K562 (cell line): Measurements from ENCODE around the gene CBL. TPM values are rescaled to one million over a fixed set of nuclear protein-coding genes. Genes with fewer than 3 reads are reported as not detected.
A peak's percentile ranks its signal among the peaks of the same experiment; 100 is the strongest.

Experiments
- ARID1B ChIP-seq: fragments of 450-650 bp; IDR thresholded peaks from 2 replicates; pipeline ENCODE4 v1.6.1; 2016; ENCODE audit warnings: antibody characterized with exemption, mild to moderate bottlenecking, inconsistent platforms
- COPS2 ChIP-seq: fragments of 450-650 bp; conservative IDR thresholded peaks from 2 replicates; pipeline ENCODE4 v1.6.1; 2016; ENCODE audit warnings: mild to moderate bottlenecking, moderate library complexity
- DEAF1 ChIP-seq: fragments of 450-650 bp; formaldehyde crosslinking; IDR thresholded peaks from 2 replicates; pipeline ENCODE4 v1.4.0; 2020; ENCODE audit warnings: mild to moderate bottlenecking, moderate library complexity
- GABPB2 ChIP-seq: fragments of 250-450 bp; sonication (Bioruptor Pico); conservative IDR thresholded peaks from 2 replicates; pipeline ENCODE4 v1.5.1; 2021; ENCODE audit warnings: mild to moderate bottlenecking
- JUN ChIP-seq, 2 experiments: sonication (generic) in 1 of 2; formaldehyde crosslinking in 1 of 2; IDR thresholded peaks; 2 replicates each; pipeline versions ENCODE4 v1.6.1 to v1.8.0; 2012 to 2022; ENCODE audit warnings: borderline replicate concordance in 2 of 2, mild to moderate bottlenecking in 2 of 2, improper control_type of control experiment in 1 of 2, low read depth in 1 of 2, low read length in 1 of 2, missing genetic modification reagents in 1 of 2
- KDM5B ChIP-seq: fragments of 200-600 bp; sonication (generic); IDR thresholded peaks from 2 replicates; pipeline ENCODE4 v1.6.1; 2012; ENCODE audit warnings: low read depth, mild to moderate bottlenecking, moderate library complexity, low read length, control low read depth, inconsistent platforms; ENCODE audit not compliant: insufficient replicate concordance
- MTA2 ChIP-seq: fragments of 450-650 bp; IDR thresholded peaks from 2 replicates; pipeline ENCODE4 v1.6.1; 2016; ENCODE audit warnings: low read depth
- NFE2 ChIP-seq: IDR thresholded peaks from 2 replicates; pipeline ENCODE4 v1.6.1; 2014; ENCODE audit warnings: antibody characterized with exemption, low read depth
- NFRKB ChIP-seq: fragments of 450-650 bp; IDR thresholded peaks from 2 replicates; pipeline ENCODE4 v1.6.1; 2016; ENCODE audit warnings: low read depth
- PHF21A ChIP-seq: fragments of 450-650 bp; IDR thresholded peaks from 2 replicates; pipeline ENCODE4 v1.6.1; 2017; ENCODE audit warnings: low read depth, borderline replicate concordance
- POLR2G ChIP-seq: fragments of 200-400 bp; formaldehyde crosslinking; IDR thresholded peaks from 2 replicates; pipeline ENCODE4 v1.6.1; 2017; ENCODE audit warnings: low read depth, mild to moderate bottlenecking, antibody characterized with exemption, low read length, moderate library complexity
- RFX1 ChIP-seq: fragments of 450-650 bp; IDR thresholded peaks from 2 replicates; pipeline ENCODE4 v1.6.1; 2016; ENCODE audit warnings: mild to moderate bottlenecking, moderate library complexity
- STAT5B ChIP-seq: fragments of 250-450 bp; sonication (Bioruptor Pico); IDR thresholded peaks from 2 replicates; pipeline ENCODE4 v1.8.0; 2021; ENCODE audit warnings: mild to moderate bottlenecking, inconsistent platforms
- TAF7 ChIP-seq: fragments of 450-650 bp; IDR thresholded peaks from 2 replicates; pipeline ENCODE4 v1.6.1; 2016; ENCODE audit warnings: missing genetic modification characterization, missing compliant biosample characterization
- TCF15 ChIP-seq: fragments of 250-450 bp; sonication (Bioruptor Pico); IDR thresholded peaks from 2 replicates; pipeline ENCODE4 v1.8.0; 2022; ENCODE audit warnings: moderate library complexity, mild to moderate bottlenecking, inconsistent platforms
- TFAP4 ChIP-seq: sonication (generic); formaldehyde crosslinking; IDR thresholded peaks from 2 replicates; pipeline ENCODE4 v1.8.0; 2022; ENCODE audit warnings: missing genetic modification reagents, mild to moderate bottlenecking, moderate library complexity, borderline replicate concordance
- WHSC1 ChIP-seq: IDR thresholded peaks from one replicate; pipeline ENCODE4 v1.6.1; 2012; ENCODE audit warnings: low read length, control low read depth, inconsistent platforms
- XRCC5 ChIP-seq: fragments of 200-400 bp; formaldehyde crosslinking; IDR thresholded peaks from 2 replicates; pipeline ENCODE4 v1.6.1; 2017; ENCODE audit warnings: low read depth, mild to moderate bottlenecking, low read length
- ZKSCAN1 ChIP-seq: fragments of 150-350 bp; IDR thresholded peaks from 2 replicates; pipeline ENCODE4 v1.6.1; 2016; ENCODE audit warnings: low read depth, low read length
- ZNF324 ChIP-seq: fragments of 250-450 bp; sonication (Bioruptor Pico); IDR thresholded peaks from 2 replicates; pipeline ENCODE4 v1.4.0; 2020; ENCODE audit warnings: mild to moderate bottlenecking
- ZNF511 ChIP-seq: sonication (generic); formaldehyde crosslinking; IDR thresholded peaks from 2 replicates; pipeline ENCODE4 v1.8.0; 2022; ENCODE audit warnings: mild to moderate bottlenecking, missing genetic modification reagents
- polyA plus RNA-seq, 8 experiments: library from polyadenylated mRNA; depleted of rRNA in 4 of 8; stranded (reverse) in 5 of 8; unstranded in 3 of 8; fragments of >200 nt; fragmentation: Nextera tagmentation in 2 of 8; fragmentation: Illumina TruSeq in 1 of 8; extraction: Ambion mirVana in 2 of 8; extraction: Trizol in 1 of 8; gene quantifications; 2 replicates each; pipeline versions ENCODE4 v1.2.1 to v1.2.3, GENCODE V29; 2011 to 2014; ENCODE audit warnings: inconsistent platforms in 1 of 8, missing spikeins in 1 of 8
- total RNA-seq, 7 experiments: library from RNA; depleted of rRNA in 6 of 7; stranded (reverse); fragments of >200 nt in 6 of 7; fragmentation: Illumina TruSeq in 2 of 7; extraction: Trizol in 2 of 7; gene quantifications; 2 replicates each; pipeline versions ENCODE4 v1.2.1 to v1.2.3, GENCODE V29; 2011 to 2021; ENCODE audit warnings: low replicate concordance in 1 of 7

CBL gene
- total and polyA plus RNA-seq, 9 of the 15 experiments (the other 6 are each of a cell fraction or from before 2014, with no cell fraction given) = 3.2 to 24.9 (median 9.9) TPM

GRCh38 chr11:119338318-119338890, 132.3 kb downstream of the CBL start (continued):
- TF ChIP-seq ZKSCAN1 = no peak
- no peak for TF ChIP-seq COPS2
- no peak for TF ChIP-seq PHF21A
- no peak for TF ChIP-seq TCF15 (CRISPR knock-in tag)
- TF ChIP-seq GABPB2 (CRISPR knock-in tag) = no peak
- no peak for TF ChIP-seq NFE2
- no peak for TF ChIP-seq STAT5B (CRISPR knock-in tag)
- TF ChIP-seq DEAF1 (CRISPR knock-in tag) = peak; percentile 46; the same call in 1 of the 2 replicates
- peak; percentile 70; the same call in 1 of the 2 replicates for TF ChIP-seq XRCC5
- no peak for TF ChIP-seq ZNF324 (CRISPR knock-in tag)
- TF ChIP-seq NFRKB = no peak
- TF ChIP-seq TAF7 (tag) = no peak
- no peak for TF ChIP-seq ZNF511 (CRISPR knock-in tag)
- TF ChIP-seq KDM5B = peak; percentile 17
- no peak for TF ChIP-seq MTA2
- no peak for TF ChIP-seq RFX1
- no peak for TF ChIP-seq WHSC1
- peak; percentile 23; the same call in 1 of the 2 replicates for TF ChIP-seq JUN (IDR thresholded peaks at IDR 0.05; ENCODE audit: borderline replicate concordance, low read depth, low read length)
- TF ChIP-seq JUN (CRISPR knock-in tag; IDR thresholded peaks at IDR 0.05; ENCODE audit: borderline replicate concordance) = no peak
- no peak for TF ChIP-seq ARID1B
- TF ChIP-seq POLR2G = no peak
- peak; percentile 25; the same call in 1 of the 2 replicates for TF ChIP-seq TFAP4 (CRISPR knock-in tag)
